Effector memory CD4-positive, alpha-beta T cell (primary cell): ENCODE data around the gene TADA3.

Source experiments
- DNase-seq, 3 donors: peaks; one replicate each; pipeline ENCODE4 v3.0.0-alpha.2; 2020
- H3K27ac ChIP-seq: 2 replicates; pipeline ENCODE4 v1.7.0; 2013; ENCODE audit warnings: mild to moderate bottlenecking, low read length, moderate library complexity; ENCODE audit not compliant: insufficient read depth, poor library complexity, severe bottlenecking
- H3K27me3 ChIP-seq: replicated peaks from 2 replicates; pipeline ENCODE4 v1.7.0; 2013; ENCODE audit warnings: mild to moderate bottlenecking, low read length; ENCODE audit not compliant: insufficient read depth, control insufficient read depth, poor library complexity, severe bottlenecking
- H3K36me3 ChIP-seq: 2 replicates; pipeline ENCODE4 v1.7.0; 2013; ENCODE audit warnings: mild to moderate bottlenecking, low read length, moderate library complexity; ENCODE audit not compliant: control insufficient read depth, insufficient read depth
- H3K4me1 ChIP-seq: 2 replicates; pipeline ENCODE4 v1.7.0; 2013; ENCODE audit warnings: low read length, mild to moderate bottlenecking; ENCODE audit not compliant: control insufficient read depth, insufficient read depth, poor library complexity, severe bottlenecking
- H3K4me3 ChIP-seq: 2 replicates; pipeline ENCODE4 v1.7.0; 2013; ENCODE audit warnings: low read length, low read depth, mild to moderate bottlenecking; ENCODE audit not compliant: insufficient read depth, poor library complexity, severe bottlenecking
- H3K9me3 ChIP-seq: 2 replicates; pipeline ENCODE4 v1.7.0; 2013; ENCODE audit warnings: mild to moderate bottlenecking, low read length, moderate library complexity; ENCODE audit not compliant: control insufficient read depth

TADA3 gene

DNA sequence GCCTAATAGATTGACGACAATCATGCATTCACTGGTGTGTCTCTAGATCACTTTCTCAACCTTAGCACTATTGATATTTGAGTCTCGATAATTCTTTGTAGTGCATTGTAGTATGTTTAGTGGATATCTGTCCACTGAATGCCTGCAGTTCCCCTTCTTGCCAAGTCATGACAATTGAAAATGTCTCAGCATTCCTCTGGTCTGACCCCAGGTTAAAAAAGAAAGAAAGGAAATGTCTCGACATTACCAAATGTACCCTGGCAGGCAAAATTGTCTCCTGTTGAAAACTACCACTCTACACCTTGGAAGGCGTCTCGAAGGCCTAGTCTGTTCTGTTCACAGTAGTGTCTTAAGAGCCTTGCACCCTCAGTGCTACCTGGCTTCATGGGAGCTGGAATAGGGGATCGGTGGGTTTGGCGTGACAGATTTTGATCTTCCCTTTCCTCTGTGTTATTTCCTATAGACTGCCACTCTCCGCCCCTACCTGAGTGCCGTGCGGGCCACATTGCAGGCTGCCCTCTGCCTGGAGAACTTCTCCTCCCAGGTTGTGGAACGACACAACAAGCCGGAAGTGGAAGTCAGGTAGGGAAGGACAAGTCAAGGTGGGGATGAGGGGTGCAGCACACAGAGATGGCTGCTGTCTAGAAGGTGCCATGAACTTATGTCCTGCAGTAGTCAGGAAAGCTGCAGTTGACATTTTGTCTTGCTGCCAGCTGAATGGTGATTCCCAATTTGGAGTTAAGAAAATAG, 5.1 kb upstream of the TADA3 start:
- H3K36me3 ChIP-seq: peaks cover 51% of the 10 kb centered on the region
- DNase-seq: no peak
- H3K27ac ChIP-seq: no peak overlapping the region

DNA sequence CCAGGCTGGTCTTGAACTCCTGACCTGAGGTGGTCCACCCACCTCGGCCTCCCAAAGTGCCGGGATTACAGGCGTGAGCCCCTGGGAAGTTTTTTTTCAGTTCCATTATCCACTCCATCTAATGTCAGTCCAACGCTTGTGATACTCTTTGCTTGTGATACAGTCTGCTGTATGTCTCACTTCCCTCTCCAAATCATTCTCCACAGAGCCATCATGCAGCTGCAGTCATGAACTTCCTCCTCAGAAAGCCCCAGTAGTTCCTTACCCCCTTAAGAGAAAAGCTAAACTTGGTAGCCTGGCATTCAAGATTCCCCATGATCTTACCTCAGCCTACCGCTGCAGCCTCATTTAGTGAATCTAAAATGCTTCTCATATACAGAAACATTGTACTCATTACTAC, 2.9 kb upstream of the TADA3 start:
- DNase-seq: no peak
- no peak overlapping the region for H3K4me3 ChIP-seq
- no peaks in the 10 kb centered on the region for H3K9me3 ChIP-seq
- peaks cover 37% of the 10 kb centered on the region for H3K36me3 ChIP-seq
- H3K27me3 ChIP-seq: no peaks in the 10 kb centered on the region
- no peak overlapping the region for H3K27ac ChIP-seq
- peaks cover 30% of the 10 kb centered on the region for H3K4me1 ChIP-seq

More for the DNA sequence above, 5.1 kb upstream of the TADA3 start:
- Histone ChIP-seq H3K27me3 (no peaks in the 10 kb centered on the region), H3K4me1 (peaks cover 16% of the 10 kb centered on the region), H3K9me3 (no peaks in the 10 kb centered on the region), H3K4me3 (no peak overlapping the region)

- H3K36me3 ChIP-seq: peaks cover 34% of the 10 kb centered on the region
- DNase-seq: no peak
- no peaks in the 10 kb centered on the region for H3K9me3 ChIP-seq
- H3K27ac ChIP-seq: peak overlapping the region; percentile 97
- H3K27me3 ChIP-seq: no peaks in the 10 kb centered on the region
- no peak overlapping the region for H3K4me3 ChIP-seq
- H3K4me1 ChIP-seq: peaks cover 30% of the 10 kb centered on the region
Observed at GRCh38 chr3:9794400-9794799, 2.1 kb upstream of the TADA3 start.

GRCh38 chr3:9793161-9793781, 998 bp upstream of the TADA3 start:
- Histone ChIP-seq H3K4me1 (peaks cover 30% of the 10 kb centered on the region), H3K4me3 (peak overlapping the region; percentile 98), H3K27me3 (no peaks in the 10 kb centered on the region), H3K27ac (peak overlapping the region; percentile 97), H3K9me3 (no peaks in the 10 kb centered on the region), H3K36me3 (peaks cover 31% of the 10 kb centered on the region)
- DNase-seq: peak in 2 of 3 donors; percentile 11 to 30

GRCh38 chr3:9791790-9792404, 376 bp downstream of the TADA3 start:
- Histone ChIP-seq H3K4me1 (peaks cover 30% of the 10 kb centered on the region), H3K4me3 (peak overlapping the region; percentile 98), H3K9me3 (no peaks in the 10 kb centered on the region), H3K27ac (peak overlapping the region; percentile 97), H3K27me3 (no peaks in the 10 kb centered on the region), H3K36me3 (peaks cover 18% of the 10 kb centered on the region)
- no peak for DNase-seq

- no peaks in the 10 kb centered on the region for H3K27me3 ChIP-seq
- H3K4me1 ChIP-seq: peaks cover 28% of the 10 kb centered on the region
- H3K9me3 ChIP-seq: no peaks in the 10 kb centered on the region
- DNase-seq: no peak
- no peak overlapping the region for H3K27ac ChIP-seq
- H3K4me3 ChIP-seq: peak overlapping the region; percentile 98
- peaks cover 25% of the 10 kb centered on the region for H3K36me3 ChIP-seq
Observed at GRCh38 chr3:9791127-9791526, 1.1 kb downstream of the TADA3 start.

DNA sequence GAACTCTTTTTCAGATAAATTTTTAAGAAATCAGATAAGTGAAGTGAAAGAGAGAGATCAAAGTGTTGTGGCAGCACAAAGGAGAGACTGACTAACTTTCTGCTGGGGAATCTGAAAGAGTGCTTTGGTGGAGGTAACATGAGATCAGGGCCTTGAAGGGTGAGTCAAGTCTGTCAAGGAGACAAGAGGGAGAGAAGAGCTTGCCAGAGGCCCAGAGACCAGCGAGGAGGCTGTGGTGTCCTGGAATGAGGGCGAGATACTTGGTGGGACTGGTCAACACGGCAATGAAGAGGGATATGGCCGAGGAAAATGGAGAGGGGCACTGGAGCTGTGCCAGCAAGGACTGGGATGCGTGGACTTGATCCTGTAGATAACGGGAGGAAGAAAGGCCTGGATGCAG, 4.6 kb downstream of the TADA3 start:
- Histone ChIP-seq H3K27me3 (no peaks in the 10 kb centered on the region), H3K9me3 (no peaks in the 10 kb centered on the region), H3K4me3 (no peak overlapping the region), H3K4me1 (peaks cover 15% of the 10 kb centered on the region), H3K36me3 (peaks cover 36% of the 10 kb centered on the region), H3K27ac (no peak overlapping the region)
- DNase-seq: no peak

DNA sequence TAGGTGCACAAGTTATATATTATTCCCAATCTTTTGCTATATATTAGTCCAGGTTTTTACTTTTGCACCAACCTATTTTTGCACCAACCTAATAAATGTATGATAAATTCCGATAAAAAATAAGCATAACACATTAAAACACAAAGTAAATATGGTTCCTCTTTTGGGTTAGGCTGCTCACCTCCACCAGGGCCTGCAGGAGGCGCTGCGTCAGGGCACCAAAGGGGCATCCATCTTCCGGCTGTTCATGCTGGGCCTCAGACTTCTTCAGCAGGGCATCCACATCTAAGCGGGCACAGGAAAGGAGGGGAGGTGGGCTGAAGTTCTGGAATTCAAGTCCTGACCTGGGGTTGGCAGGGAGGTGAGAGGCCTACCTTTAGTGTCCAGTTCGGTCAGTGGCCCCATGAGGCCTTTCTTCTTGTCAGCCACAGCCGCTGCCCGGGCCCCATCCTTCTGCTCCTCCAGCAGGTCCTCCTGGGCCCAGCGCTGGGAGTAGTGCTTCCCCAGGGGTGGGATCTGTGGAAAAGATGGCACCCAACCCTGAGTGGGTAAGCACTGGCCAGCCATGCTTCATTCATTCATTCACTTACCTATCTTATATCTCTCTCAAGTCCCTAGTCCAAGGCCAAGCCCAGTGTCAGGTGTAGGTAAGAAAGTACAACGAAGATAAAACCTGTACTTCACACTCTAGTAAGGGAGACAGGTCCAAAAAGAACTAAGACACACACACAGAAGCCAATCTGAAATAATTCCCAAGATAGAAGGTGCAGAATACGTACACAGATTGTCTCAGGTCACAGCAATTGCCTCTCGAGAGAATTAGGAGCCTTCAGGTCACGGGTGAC, 5.2 kb downstream of the TADA3 start:
- Histone ChIP-seq H3K36me3 (peaks cover 38% of the 10 kb centered on the region), H3K9me3 (no peaks in the 10 kb centered on the region), H3K27me3 (no peaks in the 10 kb centered on the region), H3K27ac (no peak overlapping the region), H3K4me3 (no peak overlapping the region), H3K4me1 (peaks cover 11% of the 10 kb centered on the region)
- no peak for DNase-seq

- Histone ChIP-seq H3K27ac (no peak overlapping the region), H3K36me3 (peaks cover 45% of the 10 kb centered on the region), H3K27me3 (no peaks in the 10 kb centered on the region), H3K9me3 (no peaks in the 10 kb centered on the region), H3K4me3 (no peak overlapping the region), H3K4me1 (peaks cover 6% of the 10 kb centered on the region)
- DNase-seq: no peak
Observed at GRCh38 chr3:9786209-9786739, 6.0 kb downstream of the TADA3 start.
